Measurements from ENCODE around the gene CD83. TPM values are rescaled to one million over a fixed set of nuclear protein-coding genes. Genes with fewer than 3 reads are reported as not detected.

The CD83 gene
- total RNA-seq, 5 donors from 2014 or later (not counting 1 experiment from before 2014, with no cell fraction given): 6.4 to 30.9 (median 11.6) TPM

DNA sequence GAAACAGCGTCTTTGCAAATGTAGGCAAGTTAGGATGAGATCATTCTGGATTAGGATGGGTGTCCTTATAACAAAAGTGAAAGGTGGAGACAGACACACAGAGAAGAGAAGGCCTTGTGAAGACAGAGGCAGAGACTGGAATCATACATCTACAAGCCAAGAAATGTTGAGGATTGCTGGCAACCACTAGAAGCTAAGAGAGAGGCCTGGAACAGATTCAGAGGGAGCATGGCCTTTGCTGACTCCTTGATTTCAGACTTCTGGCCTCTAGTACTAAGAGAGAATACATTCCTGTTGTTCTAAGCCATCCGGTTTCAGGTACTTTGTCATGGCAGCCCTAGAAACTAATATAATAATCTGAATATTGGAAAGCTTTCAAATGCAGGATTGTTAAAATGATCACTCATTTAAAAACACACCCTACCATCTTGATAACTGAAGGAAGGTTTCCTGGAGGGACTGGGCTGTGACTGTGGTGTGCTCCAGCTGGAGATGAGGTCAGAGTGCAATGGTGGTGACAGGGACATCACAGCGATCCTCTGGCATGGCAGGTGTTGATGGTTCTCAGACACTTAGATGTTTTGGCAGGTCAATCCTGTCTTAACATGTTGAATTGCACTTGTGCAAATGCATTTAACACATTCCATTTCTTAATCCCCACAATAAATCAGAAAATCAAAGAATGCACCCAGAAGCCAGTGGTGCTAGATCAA, 25.1 kb downstream of the CD83 start:
- no peak for DNase-seq
- Mint-ChIP-seq H3K27me3 (no peaks in the 10 kb centered on the region), H3K4me1 (peaks cover 0 to 5% (median 1%) of the 10 kb centered on the region in 3 donors), H3K9me3 (no peaks in the 10 kb centered on the region), H3K4me3 (no peak overlapping the region), H3K27ac (no peak overlapping the region), H3K36me3 (no peaks in the 10 kb centered on the region)
- no peaks in the 10 kb centered on the region for H3K9me3 ChIP-seq
- ChIA-PET POLR2A (interaction anchor here in 1 of 2 donors (0.6 kb wide), 1 partner anchor 333 kb away, joined by 3 read pairs; no protein-coding TSS in a partner anchor), CTCF (interaction anchor here in 1 of 2 donors (1.2 to 1.6 kb wide), 2 partner anchors 19 to 76 kb away, joined by 4 read pairs; no protein-coding TSS in a partner anchor)
- H3K36me3 ChIP-seq (ENCODE audit: control insufficient read depth in 2 of 2, extremely low read depth in 1 of 2, insufficient read depth in 1 of 2, low read length in 1 of 2): no peaks in the 10 kb centered on the region
- 100% methylated on average over 1 of the region's 3 CpGs for WGBS (ENCODE audit: insufficient coverage)
- no peak overlapping the region for H3K4me3 ChIP-seq (ENCODE audit: control insufficient read depth in 1 of 2, extremely low read depth in 1 of 2, low read length in 1 of 2)
- no peak overlapping the region for H3K27ac ChIP-seq (ENCODE audit: low read length)
- no peaks in the 10 kb centered on the region for H3K27me3 ChIP-seq (replicated peaks in 1 of 2; ENCODE audit: control insufficient read depth in 2 of 2, extremely low read depth in 1 of 2, insufficient read depth in 2 of 2, low read length in 1 of 2)
- peaks cover 0 to 5% of the 10 kb centered on the region in 2 experiments for H3K4me1 ChIP-seq (ENCODE audit: control insufficient read depth in 1 of 2, extremely low read depth in 1 of 2, insufficient read depth in 2 of 2, low read length in 2 of 2)
- no peak for ATAC-seq (replicated peaks in 1 of 4)

DNA sequence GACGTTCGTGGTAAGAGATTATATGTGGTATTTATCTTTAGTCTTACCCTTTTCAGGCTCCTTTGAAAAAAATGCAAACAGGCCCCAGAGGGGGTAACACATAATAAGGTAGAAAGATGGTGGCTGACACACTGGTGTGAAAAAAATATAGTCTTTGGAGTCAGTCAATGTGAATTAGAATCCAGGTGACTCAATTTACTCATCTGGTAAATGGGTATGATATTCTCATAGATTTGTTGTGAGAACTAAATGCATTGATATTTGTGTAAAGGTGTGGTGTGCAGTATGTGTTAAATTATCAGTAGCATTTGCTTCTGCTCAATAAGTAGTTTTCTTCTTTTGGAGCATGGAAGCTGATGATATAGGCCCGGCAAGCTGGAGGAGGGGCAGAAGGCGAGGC, 25.7 kb downstream of the CD83 start:
- no peak overlapping the region for H3K27ac Mint-ChIP-seq
- no peak overlapping the region for H3K4me3 Mint-ChIP-seq
- Histone ChIP-seq H3K4me3 (ENCODE audit: control insufficient read depth in 1 of 2, extremely low read depth in 1 of 2, low read length in 1 of 2) (no peak overlapping the region), H3K4me1 (ENCODE audit: control insufficient read depth in 1 of 2, extremely low read depth in 1 of 2, insufficient read depth in 2 of 2, low read length in 2 of 2) (peaks cover 0 to 5% of the 10 kb centered on the region in 2 experiments), H3K36me3 (ENCODE audit: control insufficient read depth in 2 of 2, extremely low read depth in 1 of 2, insufficient read depth in 1 of 2, low read length in 1 of 2) (no peaks in the 10 kb centered on the region), H3K27me3 (replicated peaks in 1 of 2; ENCODE audit: control insufficient read depth in 2 of 2, extremely low read depth in 1 of 2, insufficient read depth in 2 of 2, low read length in 1 of 2) (no peaks in the 10 kb centered on the region), H3K9me3 (no peaks in the 10 kb centered on the region), H3K27ac (ENCODE audit: low read length) (no peak overlapping the region)
- no peaks in the 10 kb centered on the region for H3K9me3 Mint-ChIP-seq
- no peaks in the 10 kb centered on the region for H3K36me3 Mint-ChIP-seq
- POLR2A ChIA-PET: interaction anchor here in 1 of 2 donors (0.6 kb wide), 1 partner anchor 333 kb away, joined by 3 read pairs; no protein-coding TSS in a partner anchor
- peaks cover 0 to 5% (median 1%) of the 10 kb centered on the region in 3 donors for H3K4me1 Mint-ChIP-seq
- H3K27me3 Mint-ChIP-seq: peaks cover 0 to under 1% of the 10 kb centered on the region in 2 donors
- WGBS (ENCODE audit: insufficient coverage): no CpG with 5 or more reads among the region's 4 CpGs
- ATAC-seq (replicated peaks in 1 of 4): no peak
- CTCF ChIA-PET: interaction anchor here (1.9 to 2.1 kb wide), 2 partner anchors 9 to 18 kb away, joined by 4 to 5 read pairs; no protein-coding TSS in a partner anchor
- no peak for DNase-seq

DNA sequence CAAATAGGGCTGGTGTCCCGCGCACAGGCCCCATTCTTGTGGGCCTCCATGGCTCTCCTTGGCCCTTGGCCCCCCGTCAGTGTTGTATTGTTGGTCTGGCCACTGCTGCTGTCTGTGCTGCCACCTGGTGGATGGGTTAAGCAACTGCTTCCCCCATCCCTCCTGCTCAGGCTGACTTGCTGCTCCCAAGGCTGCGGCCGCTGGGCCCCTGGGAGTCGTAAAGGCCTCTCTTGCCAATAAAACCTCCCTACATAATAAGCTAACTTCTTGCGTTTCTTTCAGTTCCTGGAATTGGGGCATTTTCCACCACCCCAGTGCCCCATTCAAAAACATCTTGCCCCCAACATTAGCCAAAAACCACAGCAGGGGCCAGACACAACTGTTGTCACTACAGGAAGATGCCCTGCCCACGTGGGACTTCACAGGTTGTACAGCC, 27.1 kb downstream of the CD83 start:
- H3K27ac Mint-ChIP-seq: no peak overlapping the region
- ATAC-seq (replicated peaks in 1 of 4): peak; percentile 70 to 83 (median 74)
- Histone ChIP-seq H3K9me3 (no peaks in the 10 kb centered on the region), H3K4me3 (ENCODE audit: control insufficient read depth in 1 of 2, extremely low read depth in 1 of 2, low read length in 1 of 2) (no peak overlapping the region), H3K36me3 (ENCODE audit: control insufficient read depth in 2 of 2, extremely low read depth in 1 of 2, insufficient read depth in 1 of 2, low read length in 1 of 2) (no peaks in the 10 kb centered on the region), H3K27ac (ENCODE audit: low read length) (no peak overlapping the region), H3K27me3 (replicated peaks in 1 of 2; ENCODE audit: control insufficient read depth in 2 of 2, extremely low read depth in 1 of 2, insufficient read depth in 2 of 2, low read length in 1 of 2) (peaks cover 0 to 1% of the 10 kb centered on the region in 2 experiments), H3K4me1 (ENCODE audit: control insufficient read depth in 1 of 2, extremely low read depth in 1 of 2, insufficient read depth in 2 of 2, low read length in 2 of 2) (peaks cover 0 to 5% of the 10 kb centered on the region in 2 experiments)
- WGBS (ENCODE audit: insufficient coverage): 47% methylated on average over 5 of the region's 8 CpGs
- peak; percentile 25 to 83 (median 61) for DNase-seq
- H3K36me3 Mint-ChIP-seq: no peaks in the 10 kb centered on the region
- ChIA-PET CTCF (interaction anchor here (0.6 to 2.1 kb wide), 10 partner anchors 9 to 347 kb away, joined by 3 to 8 read pairs (median 4); no protein-coding TSS in a partner anchor), POLR2A (interaction anchor here (0.5 to 0.6 kb wide), 2 partner anchors 8 to 27 kb away, joined by 3 read pairs; partner anchors contain the start of gene CD83 (in 1 of the 2))
- peaks cover 0 to 5% (median 1%) of the 10 kb centered on the region in 3 donors for H3K4me1 Mint-ChIP-seq
- no peaks in the 10 kb centered on the region for H3K9me3 Mint-ChIP-seq
- H3K27me3 Mint-ChIP-seq: peaks cover 0 to 3% of the 10 kb centered on the region in 2 donors
- no peak overlapping the region for H3K4me3 Mint-ChIP-seq

DNA sequence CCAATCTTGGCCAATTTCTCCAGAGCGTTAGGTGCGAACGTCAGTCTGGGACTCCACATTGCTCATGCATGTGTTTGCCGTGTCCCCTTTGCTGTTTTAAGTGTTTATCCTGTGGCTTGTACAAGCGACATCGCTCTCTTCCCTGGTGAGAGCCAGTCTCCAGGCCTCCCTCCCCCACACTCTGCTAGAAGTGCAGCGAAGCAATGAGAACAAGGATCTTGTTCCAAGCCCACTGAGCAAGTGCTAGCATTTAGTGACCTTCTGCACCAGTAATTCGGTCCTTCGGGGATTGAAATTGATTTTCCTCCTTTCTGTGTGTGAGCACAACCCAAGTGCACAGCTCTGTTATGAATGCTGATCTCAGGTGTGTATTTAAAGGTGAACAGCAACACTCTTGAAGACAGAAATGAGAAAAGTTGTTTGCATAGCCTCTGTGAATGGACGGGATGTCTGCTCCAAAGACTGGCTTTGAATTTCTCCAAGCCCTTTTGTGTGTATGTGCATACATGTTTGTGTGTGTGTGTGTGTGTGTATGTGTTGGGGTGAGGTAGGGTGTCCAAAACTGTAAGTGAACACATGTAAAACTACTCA, 29.0 kb downstream of the CD83 start:
- no peak overlapping the region for H3K4me3 ChIP-seq (ENCODE audit: control insufficient read depth in 1 of 2, extremely low read depth in 1 of 2, low read length in 1 of 2)
- H3K27me3 Mint-ChIP-seq: peaks cover 0 to 3% of the 10 kb centered on the region in 2 donors
- H3K27ac Mint-ChIP-seq: no peak overlapping the region
- CTCF ChIA-PET: interaction anchor here (0.7 to 2.2 kb wide), 3 partner anchors 149 to 238 kb away, joined by 3 to 6 read pairs (median 4); no protein-coding TSS in a partner anchor
- H3K27me3 ChIP-seq (replicated peaks in 1 of 2; ENCODE audit: control insufficient read depth in 2 of 2, extremely low read depth in 1 of 2, insufficient read depth in 2 of 2, low read length in 1 of 2): peaks cover 0 to 3% of the 10 kb centered on the region in 2 experiments
- DNase-seq (no peak), ATAC-seq (replicated peaks in 1 of 4) (no peak)
- peaks cover 0 to 5% of the 10 kb centered on the region in 2 experiments for H3K4me1 ChIP-seq (ENCODE audit: control insufficient read depth in 1 of 2, extremely low read depth in 1 of 2, insufficient read depth in 2 of 2, low read length in 2 of 2)
- peaks cover 0 to 5% (median 1%) of the 10 kb centered on the region in 3 donors for H3K4me1 Mint-ChIP-seq
- H3K36me3 Mint-ChIP-seq: no peaks in the 10 kb centered on the region
- H3K36me3 ChIP-seq (ENCODE audit: control insufficient read depth in 2 of 2, extremely low read depth in 1 of 2, insufficient read depth in 1 of 2, low read length in 1 of 2): no peaks in the 10 kb centered on the region
- no peaks in the 10 kb centered on the region for H3K9me3 ChIP-seq
- POLR2A ChIA-PET: no interaction called here
- H3K27ac ChIP-seq (ENCODE audit: low read length): no peak overlapping the region
- H3K4me3 Mint-ChIP-seq: no peak overlapping the region
- H3K9me3 Mint-ChIP-seq: no peaks in the 10 kb centered on the region
- WGBS (ENCODE audit: insufficient coverage): 89% methylated on average over 9 of the region's 10 CpGs

DNA sequence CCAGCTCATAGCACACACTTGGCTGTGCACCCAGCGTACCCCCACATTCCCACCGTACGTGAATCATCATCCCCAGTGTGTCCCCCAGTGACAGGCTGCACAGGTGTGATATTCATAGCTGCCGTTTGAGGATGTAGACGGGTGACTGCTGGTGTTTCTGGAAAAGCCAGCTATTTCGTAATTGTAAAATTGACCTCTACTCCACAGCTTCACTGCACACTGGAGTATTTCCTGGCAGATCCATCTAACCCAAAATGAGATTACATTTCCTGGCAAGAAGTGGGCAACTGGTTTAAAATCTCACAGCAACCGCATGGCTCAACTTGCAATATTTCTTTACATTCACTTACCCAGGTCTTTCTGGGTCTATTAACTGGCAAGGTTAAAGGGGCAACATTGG, 30.3 kb downstream of the CD83 start:
- no peak overlapping the region for H3K27ac Mint-ChIP-seq
- ChIA-PET CTCF (interaction anchor here (0.6 to 2.2 kb wide), 5 partner anchors 25 to 525 kb away, joined by 3 to 6 read pairs (median 4); no protein-coding TSS in a partner anchor), POLR2A (no interaction called here)
- no peak for DNase-seq
- H3K9me3 ChIP-seq: no peaks in the 10 kb centered on the region
- 100% methylated on average over 1 of the region's 7 CpGs for WGBS (ENCODE audit: insufficient coverage)
- H3K4me1 ChIP-seq (ENCODE audit: control insufficient read depth in 1 of 2, extremely low read depth in 1 of 2, insufficient read depth in 2 of 2, low read length in 2 of 2): peaks cover 0 to 5% of the 10 kb centered on the region in 2 experiments
- H3K27ac ChIP-seq (ENCODE audit: low read length): no peak overlapping the region
- no peaks in the 10 kb centered on the region for H3K9me3 Mint-ChIP-seq
- peaks cover 0 to 3% of the 10 kb centered on the region in 2 experiments for H3K27me3 ChIP-seq (replicated peaks in 1 of 2; ENCODE audit: control insufficient read depth in 2 of 2, extremely low read depth in 1 of 2, insufficient read depth in 2 of 2, low read length in 1 of 2)
- H3K4me3 ChIP-seq (ENCODE audit: control insufficient read depth in 1 of 2, extremely low read depth in 1 of 2, low read length in 1 of 2): no peak overlapping the region
- no peaks in the 10 kb centered on the region for H3K36me3 Mint-ChIP-seq
- H3K4me3 Mint-ChIP-seq: no peak overlapping the region
- H3K27me3 Mint-ChIP-seq: peaks cover 0 to 3% of the 10 kb centered on the region in 2 donors
- ATAC-seq (replicated peaks in 1 of 4): no peak
- H3K4me1 Mint-ChIP-seq: peaks cover 0 to 5% (median 1%) of the 10 kb centered on the region in 3 donors
- H3K36me3 ChIP-seq (ENCODE audit: control insufficient read depth in 2 of 2, extremely low read depth in 1 of 2, insufficient read depth in 1 of 2, low read length in 1 of 2): no peaks in the 10 kb centered on the region

DNA sequence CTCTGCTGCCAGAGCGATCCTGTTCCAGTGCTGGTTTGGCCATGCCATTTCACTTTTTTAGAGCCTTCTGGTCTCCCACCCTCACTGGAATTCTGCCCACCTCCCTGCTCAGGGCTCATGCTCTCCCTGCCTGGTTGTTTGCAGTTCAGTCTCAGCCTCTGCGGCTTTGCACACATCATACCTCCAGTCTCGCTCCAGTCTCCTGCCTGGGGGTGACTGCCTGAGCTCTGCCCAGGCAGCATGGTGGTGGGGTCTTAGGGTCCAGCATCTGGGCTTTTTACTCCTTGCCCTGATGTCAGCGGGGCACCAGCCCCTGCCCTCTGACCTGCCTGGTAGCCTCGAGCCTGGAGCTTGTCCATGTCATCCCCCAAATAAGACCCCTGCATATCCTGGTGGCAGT, 30.9 kb downstream of the CD83 start:
- Histone ChIP-seq H3K27me3 (replicated peaks in 1 of 2; ENCODE audit: control insufficient read depth in 2 of 2, extremely low read depth in 1 of 2, insufficient read depth in 2 of 2, low read length in 1 of 2) (peaks cover 0 to 3% of the 10 kb centered on the region in 2 experiments), H3K4me3 (ENCODE audit: control insufficient read depth in 1 of 2, extremely low read depth in 1 of 2, low read length in 1 of 2) (no peak overlapping the region), H3K36me3 (ENCODE audit: control insufficient read depth in 2 of 2, extremely low read depth in 1 of 2, insufficient read depth in 1 of 2, low read length in 1 of 2) (no peaks in the 10 kb centered on the region), H3K4me1 (ENCODE audit: control insufficient read depth in 1 of 2, extremely low read depth in 1 of 2, insufficient read depth in 2 of 2, low read length in 2 of 2) (peaks cover 0 to 5% of the 10 kb centered on the region in 2 experiments), H3K9me3 (no peaks in the 10 kb centered on the region), H3K27ac (ENCODE audit: low read length) (no peak overlapping the region)
- no peak overlapping the region for H3K27ac Mint-ChIP-seq
- H3K4me3 Mint-ChIP-seq: no peak overlapping the region
- WGBS (ENCODE audit: insufficient coverage): 76% methylated on average over 3 of the region's 5 CpGs
- ChIA-PET POLR2A (no interaction called here), CTCF (interaction anchor here (0.5 to 0.6 kb wide), 6 partner anchors 25 to 1545 kb away, joined by 3 to 6 read pairs (median 4); no protein-coding TSS in a partner anchor)
- H3K36me3 Mint-ChIP-seq: no peaks in the 10 kb centered on the region
- H3K27me3 Mint-ChIP-seq: peaks cover 0 to 3% of the 10 kb centered on the region in 2 donors
- ATAC-seq (replicated peaks in 1 of 4) (no peak), DNase-seq (no peak)
- no peaks in the 10 kb centered on the region for H3K9me3 Mint-ChIP-seq
- peaks cover 0 to 5% (median 1%) of the 10 kb centered on the region in 3 donors for H3K4me1 Mint-ChIP-seq

All from T-cell (primary cell).